Erythroblast (primary cell): Measurements from ENCODE around the gene EP300.

ENCODE experiments used
- GATA1 ChIP-seq: IDR thresholded peaks from 2 replicates; pipeline ENCODE4 v1.6.1; 2011; ENCODE audit warnings: low read depth, mild to moderate bottlenecking, control low read depth, low read length, moderate library complexity
- POLR2A ChIP-seq: IDR thresholded peaks from 2 replicates; pipeline ENCODE4 v1.6.1; 2011; ENCODE audit warnings: mild to moderate bottlenecking, low read length

DNA sequence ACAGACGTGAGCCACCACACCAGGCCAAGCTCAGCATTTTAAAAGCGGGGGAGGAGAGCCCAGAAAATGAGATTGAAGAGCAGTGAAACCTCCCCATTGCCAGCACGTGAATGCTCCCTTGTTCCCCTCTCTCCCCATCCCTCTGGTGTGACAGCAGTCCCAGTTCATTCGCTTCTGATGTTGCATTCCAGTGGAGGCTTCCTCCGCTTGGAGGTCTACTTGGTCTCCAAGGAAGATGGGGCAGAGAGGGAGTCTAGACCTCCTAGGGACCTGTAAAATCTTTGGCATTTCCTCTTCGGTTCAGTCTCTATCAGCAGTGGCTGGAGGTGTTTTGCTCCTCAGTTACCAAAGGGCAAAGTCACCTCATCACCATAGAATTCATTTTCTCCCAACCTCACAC lies 30.2 kb upstream of the EP300 start:
- TF ChIP-seq POLR2A (no peak), GATA1 (no peak)
